G401 (cell line): Measurements from ENCODE around the gene FAM149A. TPM values are rescaled to one million over a fixed set of nuclear protein-coding genes. Genes with fewer than 3 reads are reported as not detected.

Experiments used
- DNase-seq: peaks from one replicate; pipeline ENCODE4 v3.0.0-alpha.2; 2015; ENCODE audit warnings: low spot score
- in situ Hi-C: cut with HindIII; loops from 2 replicates; pipeline ENCODE4 v1.10.0; 2016; ENCODE audit warnings: low sequenced_read_pairs, mixed read lengths
- total RNA-seq: library from RNA; depleted of rRNA; stranded (reverse); fragments of >200 nt; shearing (Covaris generic); gene quantifications from 2 replicates; pipeline ENCODE4 v1.2.3, GENCODE V29; 2014

FAM149A gene
- total RNA-seq, 1 experiment from 2014 or later: 4.3 TPM

GRCh38 chr4:186104890-186105646 is 564 bp downstream of the FAM149A start:
- DNase-seq: no peak
- in situ Hi-C loops: no loop called here

GRCh38 chr4:186105647-186106321 is 1.3 kb downstream of the FAM149A start:
- in situ Hi-C loops: no loop called here
- no peak for DNase-seq

GRCh38 chr4:186107947-186108346 is 3.4 kb downstream of the FAM149A start:
- in situ Hi-C loops: no loop called here
- no peak for DNase-seq

GRCh38 chr4:186108391-186108790 is 3.9 kb downstream of the FAM149A start:
- no peak for DNase-seq
- in situ Hi-C loops: no loop called here

- in situ Hi-C loops: no loop called here
- DNase-seq: no peak
These were observed 4.7 kb downstream of the FAM149A start for GRCh38 chr4:186109245-186109644.

GRCh38 chr4:186116697-186117096 is 12.2 kb downstream of the FAM149A start:
- in situ Hi-C loops: no loop called here

GRCh38 chr4:186118582-186118981 is 14.1 kb downstream of the FAM149A start:
- no peak for DNase-seq
- in situ Hi-C loops: no loop called here

More at GRCh38 chr4:186116697-186117096, 12.2 kb downstream of the FAM149A start:
- DNase-seq: no peak

- no peak for DNase-seq
- in situ Hi-C loops: no loop called here
These were observed 16.6 kb downstream of the FAM149A start for GRCh38 chr4:186121057-186121456.

- in situ Hi-C loops: no loop called here
These were observed 24.3 kb downstream of the FAM149A start for GRCh38 chr4:186128842-186129241.

GRCh38 chr4:186131935-186132334 is 27.4 kb downstream of the FAM149A start:
- DNase-seq: no peak
- in situ Hi-C loops: no loop called here

More at GRCh38 chr4:186128842-186129241, 24.3 kb downstream of the FAM149A start:
- DNase-seq: no peak

- DNase-seq: peak; percentile 10
- in situ Hi-C loops: no loop called here
These were observed 28.2 kb downstream of the FAM149A start for GRCh38 chr4:186132577-186133242.

GRCh38 chr4:186134257-186134656 is 29.8 kb downstream of the FAM149A start:
- in situ Hi-C loops: no loop called here

GRCh38 chr4:186134861-186135260 is 30.4 kb downstream of the FAM149A start:
- no peak for DNase-seq
- in situ Hi-C loops: no loop called here

More at GRCh38 chr4:186134257-186134656, 29.8 kb downstream of the FAM149A start:
- no peak for DNase-seq

GRCh38 chr4:186137196-186137794 is 32.8 kb downstream of the FAM149A start:
- DNase-seq: peak; percentile 28
- in situ Hi-C loops: no loop called here

- DNase-seq: peak; percentile 73
- in situ Hi-C loops: no loop called here
These were observed 39.9 kb downstream of the FAM149A start for GRCh38 chr4:186144198-186144945.

GRCh38 chr4:186144946-186145569 is 40.6 kb downstream of the FAM149A start:
- DNase-seq: peak; percentile 69
- in situ Hi-C loops: no loop called here

- DNase-seq: peak; percentile 17
- in situ Hi-C loops: no loop called here
These were observed 42.0 kb downstream of the FAM149A start for GRCh38 chr4:186146458-186146857.

GRCh38 chr4:186148336-186148975 is 44.0 kb downstream of the FAM149A start:
- no peak for DNase-seq
- in situ Hi-C loops: no loop called here
